Epithelial cell of proximal tubule (primary cell): ENCODE measurements around the gene GIT1. TPM values are rescaled to one million over a fixed set of nuclear protein-coding genes. Genes with fewer than 3 reads are reported as not detected.

Experiments used
- DNase-seq: peaks from one replicate; pipeline ENCODE4 v3.0.0-alpha.2; 2011; ENCODE audit warnings: low read depth
- H3K4me3 ChIP-seq: 2 replicates; pipeline ENCODE4 v1.5.1; 2011; ENCODE audit warnings: low read depth, mild to moderate bottlenecking, low read length
- CTCF ChIP-seq: conservative IDR thresholded peaks from 2 replicates; pipeline ENCODE4 v1.5.1; 2012; ENCODE audit warnings: low read depth, mild to moderate bottlenecking, low read length
- total RNA-seq: library from RNA; depleted of rRNA; stranded (reverse); fragments of >200 nt; gene quantifications from 2 replicates; pipeline ENCODE4 v1.2.3, GENCODE V29; 2015

Gene GIT1
- total RNA-seq, 1 donor from 2014 or later: 74.3 TPM

GRCh38 chr17:29567554-29568330 lies 21.7 kb downstream of the GIT1 start:
- TF ChIP-seq CTCF: peak; percentile 28
- H3K4me3 ChIP-seq: peak overlapping the region; percentile 77
- no peak for DNase-seq

GRCh38 chr17:29567304-29567553 lies 22.2 kb downstream of the GIT1 start:
- TF ChIP-seq CTCF: no peak
- no peak for DNase-seq
- peak overlapping the region; percentile 77 for H3K4me3 ChIP-seq

DNA sequence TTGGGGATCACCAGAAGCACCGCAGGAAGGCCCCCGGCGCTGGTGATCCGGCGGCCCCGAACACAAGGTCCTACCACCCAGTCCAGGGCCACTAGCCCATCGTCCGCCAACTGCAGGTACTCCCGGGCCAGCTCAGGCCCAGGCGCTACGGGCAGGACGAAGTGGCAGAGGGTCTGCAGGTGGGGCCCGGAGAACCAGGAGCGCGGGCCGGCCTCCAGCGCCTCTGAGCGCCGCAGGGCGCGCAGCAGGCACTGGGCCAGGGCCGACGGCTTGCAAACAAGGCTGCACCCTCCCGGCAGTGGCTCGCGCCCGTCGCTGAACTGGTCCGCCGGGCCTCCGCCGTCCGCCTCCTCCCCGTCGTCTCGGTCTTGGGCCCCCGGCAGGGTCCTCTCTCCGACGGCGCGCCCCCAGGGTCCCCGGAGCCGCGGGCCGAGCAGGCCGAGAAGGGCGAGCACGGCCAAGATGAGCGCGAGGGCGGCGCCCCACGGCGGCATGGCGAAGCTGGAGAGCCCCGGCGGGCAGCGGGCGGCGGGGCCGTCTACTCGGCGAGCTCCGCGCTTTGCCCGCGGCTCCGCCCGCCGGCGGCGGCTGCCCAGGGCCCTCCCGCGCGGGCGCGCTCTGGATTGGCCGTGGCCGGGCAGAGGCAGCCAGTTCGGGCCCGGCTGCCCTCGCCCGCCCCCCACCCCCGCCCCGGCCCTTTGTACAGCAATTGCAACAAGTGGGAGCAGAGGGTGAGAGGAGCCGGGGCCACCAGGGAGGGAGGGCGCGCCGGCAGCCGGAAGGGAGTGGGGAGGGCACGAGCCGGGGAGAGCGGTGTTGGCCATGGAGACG lies 22.8 kb downstream of the GIT1 start, which contains the start of gene ABHD15:
ABHD15 (minus strand) TSS at position 565 of the 831 bp plus-strand sequence; CDS start at position 494, 71 bp downstream.
- H3K4me3 ChIP-seq: peak within 1 kb of the TSS; percentile 77
- no peak for DNase-seq
- TF ChIP-seq CTCF: no peak

GRCh38 chr17:29565643-29566472 lies 23.6 kb downstream of the GIT1 start:
- peak overlapping the region; percentile 76 for H3K4me3 ChIP-seq
- DNase-seq: no peak
- peak; percentile 29 for TF ChIP-seq CTCF

DNA sequence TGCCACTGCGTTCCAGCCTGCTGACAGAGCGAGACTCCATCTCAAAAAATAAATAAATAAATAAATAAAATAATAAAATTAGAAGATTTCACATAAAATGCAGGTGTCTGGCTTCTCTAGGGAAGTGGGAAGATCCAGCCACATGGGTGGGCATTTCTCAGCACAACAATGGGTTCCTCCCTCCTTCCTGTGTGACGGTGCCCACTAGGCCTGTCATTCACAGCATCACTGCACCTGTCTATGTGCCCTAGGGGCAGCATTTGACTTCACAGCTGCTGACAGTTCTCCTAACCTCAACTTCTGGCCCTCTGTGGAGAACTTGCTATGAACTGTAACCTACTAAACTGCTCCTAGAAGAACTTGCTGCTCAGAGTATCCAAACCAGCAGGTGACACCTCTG lies 25.6 kb downstream of the GIT1 start:
- DNase-seq: no peak
- TF ChIP-seq CTCF: no peak
- H3K4me3 ChIP-seq: no peak overlapping the region

- H3K4me3 ChIP-seq: no peak overlapping the region
- no peak for TF ChIP-seq CTCF
- DNase-seq: no peak
These were observed 26.8 kb downstream of the GIT1 start for GRCh38 chr17:29562615-29563014.
